Sigmoid colon (tissue), 7 donors: ENCODE results near the gene BOD1. TPM values are rescaled to one million over a fixed set of nuclear protein-coding genes. Genes with fewer than 3 reads are reported as not detected.

ENCODE experiments used
- DNase-seq: peaks from one replicate; pipeline ENCODE4 v3.0.0-alpha.2; 2019
- H3K27ac ChIP-seq, 4 donors: fragments of 200-600 bp; sonication (generic); one replicate each; pipeline ENCODE4 v1.5.1; 2016 to 2019; ENCODE audit warnings: mild to moderate bottlenecking in 1 of 4
- H3K27me3 ChIP-seq, 3 donors: fragments of 200-600 bp; sonication (generic); one replicate each; pipeline ENCODE4 v1.5.1; 2019; ENCODE audit warnings: mild to moderate bottlenecking in 1 of 3
- H3K36me3 ChIP-seq, 4 donors: fragments of 200-600 bp; sonication (generic); one replicate each; pipeline ENCODE4 v1.5.1; 2016 to 2019
- H3K4me1 ChIP-seq, 4 donors: fragments of 200-600 bp; sonication (generic); one replicate each; pipeline ENCODE4 v1.5.1; 2017 to 2019
- H3K4me3 ChIP-seq, 4 donors: fragments of 200-600 bp; sonication (generic); one replicate each; pipeline ENCODE4 v1.5.1; 2017 to 2019; ENCODE audit warnings: mild to moderate bottlenecking in 2 of 4, moderate library complexity in 1 of 4
- H3K9me3 ChIP-seq, 4 donors: fragments of 200-600 bp in 3 of 4; sonication (generic) in 3 of 4; one replicate each; pipeline versions ENCODE4 v1.5.1 to v1.6.1; 2013 to 2019
- EP300 ChIP-seq, 4 donors: sonication (generic); formaldehyde crosslinking; IDR thresholded peaks; one replicate each; pipeline ENCODE4 v1.6.1; 2017; ENCODE audit warnings: antibody characterized with exemption in 4 of 4
- POLR2A ChIP-seq, 2 donors: fragments of 450-650 bp; IDR thresholded peaks; one replicate each; pipeline ENCODE4 v1.6.1; 2016; ENCODE audit warnings: antibody characterized with exemption in 2 of 2, mild to moderate bottlenecking in 2 of 2, moderate library complexity in 2 of 2
- POLR2AphosphoS5 ChIP-seq, 4 donors: sonication (generic); formaldehyde crosslinking; IDR thresholded peaks; one replicate each; pipeline ENCODE4 v1.6.1; 2017; ENCODE audit warnings: antibody characterized with exemption in 4 of 4
- WGBS, 2 donors: extraction: QIAGEN DNeasy Blood & Tissue Kit; methylation state at CpG; one replicate each; pipeline ENCODE4 v1.1.7; 2013; 5-methylcytosine and 5-hydroxymethylcytosine counted together
- intact Hi-C: fragments of 100-400 bp; cut with DNase I; formaldehyde crosslinking; loops from one replicate; pipeline ENCODE4 v1.15.1; 2023
- polyA plus RNA-seq, 3 donors: library from polyadenylated mRNA; stranded (reverse); fragments of 200-250 nt; gene quantifications; one replicate each; pipeline ENCODE4 v1.2.3, GENCODE V29; 2013
- total RNA-seq, 4 donors: library from RNA; depleted of rRNA; stranded (reverse); fragments of >200 nt; gene quantifications; one replicate each; pipeline ENCODE4 v1.1.0, GENCODE V29; 2016
- TF ChIP-seq, protein P1 (sequence below), 4 experiments: fragments of 450-650 bp in 3 of 4; fragments of 200-600 bp in 1 of 4; IDR thresholded peaks; one replicate each; pipeline ENCODE4 v1.5.1; 2016 to 2019; ENCODE audit warnings: antibody characterized with exemption in 4 of 4, mild to moderate bottlenecking in 3 of 4, moderate library complexity in 2 of 4
- donor health status: healthy with polysubstance abuse.
- donor health status: Bipolar disorder and iron deficiency.
- donor health status: healthy.

Gene BOD1
- total and polyA plus RNA-seq, 7 donors: 17.6 to 71.3 (median 39.3) TPM

DNA sequence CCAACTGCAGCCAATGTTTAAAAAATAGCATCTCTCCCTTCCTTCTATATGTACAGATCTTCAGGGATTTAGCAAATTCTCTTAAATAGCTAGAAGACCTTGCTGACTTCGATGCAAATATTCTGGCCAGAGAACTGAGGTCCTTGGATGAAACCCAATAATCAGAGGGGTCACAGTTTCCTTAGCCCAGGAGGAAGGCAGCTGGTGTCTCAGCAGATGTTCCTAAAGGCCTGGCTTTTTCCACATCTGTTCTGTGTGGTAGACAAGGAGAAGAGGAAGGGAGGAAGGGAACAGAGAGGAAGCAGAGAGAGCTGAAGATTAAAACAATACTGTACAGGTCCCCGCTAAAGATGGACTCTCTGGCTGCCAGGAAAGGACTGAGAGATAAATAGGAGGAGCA is 33.1 kb downstream of the BOD1 start:
- Histone ChIP-seq H3K9me3 (peaks cover 0 to 9% (median 7%) of the 10 kb centered on the region in 4 donors), H3K27ac (no peak overlapping the region), H3K4me1 (peaks cover 0 to 9% (median 0%) of the 10 kb centered on the region in 4 donors), H3K36me3 (no peaks in the 10 kb centered on the region), H3K27me3 (no peaks in the 10 kb centered on the region), H3K4me3 (no peak overlapping the region)
- intact Hi-C loops: no loop called here
- TF ChIP-seq EP300 (IDR thresholded peaks at IDR 0.05): no peak
- TF ChIP-seq, protein P1, sequence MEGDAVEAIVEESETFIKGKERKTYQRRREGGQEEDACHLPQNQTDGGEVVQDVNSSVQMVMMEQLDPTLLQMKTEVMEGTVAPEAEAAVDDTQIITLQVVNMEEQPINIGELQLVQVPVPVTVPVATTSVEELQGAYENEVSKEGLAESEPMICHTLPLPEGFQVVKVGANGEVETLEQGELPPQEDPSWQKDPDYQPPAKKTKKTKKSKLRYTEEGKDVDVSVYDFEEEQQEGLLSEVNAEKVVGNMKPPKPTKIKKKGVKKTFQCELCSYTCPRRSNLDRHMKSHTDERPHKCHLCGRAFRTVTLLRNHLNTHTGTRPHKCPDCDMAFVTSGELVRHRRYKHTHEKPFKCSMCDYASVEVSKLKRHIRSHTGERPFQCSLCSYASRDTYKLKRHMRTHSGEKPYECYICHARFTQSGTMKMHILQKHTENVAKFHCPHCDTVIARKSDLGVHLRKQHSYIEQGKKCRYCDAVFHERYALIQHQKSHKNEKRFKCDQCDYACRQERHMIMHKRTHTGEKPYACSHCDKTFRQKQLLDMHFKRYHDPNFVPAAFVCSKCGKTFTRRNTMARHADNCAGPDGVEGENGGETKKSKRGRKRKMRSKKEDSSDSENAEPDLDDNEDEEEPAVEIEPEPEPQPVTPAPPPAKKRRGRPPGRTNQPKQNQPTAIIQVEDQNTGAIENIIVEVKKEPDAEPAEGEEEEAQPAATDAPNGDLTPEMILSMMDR (IDR thresholded peaks at IDR 0.05): no peak
- no peak for TF ChIP-seq POLR2AphosphoS5 (IDR thresholded peaks at IDR 0.05)
- no peak for TF ChIP-seq POLR2A (IDR thresholded peaks at IDR 0.05)
- DNase-seq: no peak
- 61 to 70% methylated on average over 2 of the region's 2 CpGs for WGBS, 2 donors

GRCh38 chr5:173582216-173583111 is 34.0 kb downstream of the BOD1 start:
- peaks cover 0 to 9% (median 0%) of the 10 kb centered on the region in 4 donors for H3K4me1 ChIP-seq
- no peak for TF ChIP-seq EP300 (IDR thresholded peaks at IDR 0.05)
- TF ChIP-seq POLR2AphosphoS5 (IDR thresholded peaks at IDR 0.05): peak in 2 of 4 donors; percentile 22 to 34
- TF ChIP-seq POLR2A (IDR thresholded peaks at IDR 0.05): no peak
- TF ChIP-seq, protein P1 (IDR thresholded peaks at IDR 0.05): no peak
- no peaks in the 10 kb centered on the region for H3K27me3 ChIP-seq
- DNase-seq: no peak
- peaks cover 0 to 9% (median 7%) of the 10 kb centered on the region in 4 donors for H3K9me3 ChIP-seq
- H3K4me3 ChIP-seq: no peak overlapping the region
- intact Hi-C loops: no loop called here
- H3K36me3 ChIP-seq: no peaks in the 10 kb centered on the region
- 73% methylated on average over 12 of the region's 12 CpGs for WGBS, 2 donors
- no peak overlapping the region for H3K27ac ChIP-seq

DNA sequence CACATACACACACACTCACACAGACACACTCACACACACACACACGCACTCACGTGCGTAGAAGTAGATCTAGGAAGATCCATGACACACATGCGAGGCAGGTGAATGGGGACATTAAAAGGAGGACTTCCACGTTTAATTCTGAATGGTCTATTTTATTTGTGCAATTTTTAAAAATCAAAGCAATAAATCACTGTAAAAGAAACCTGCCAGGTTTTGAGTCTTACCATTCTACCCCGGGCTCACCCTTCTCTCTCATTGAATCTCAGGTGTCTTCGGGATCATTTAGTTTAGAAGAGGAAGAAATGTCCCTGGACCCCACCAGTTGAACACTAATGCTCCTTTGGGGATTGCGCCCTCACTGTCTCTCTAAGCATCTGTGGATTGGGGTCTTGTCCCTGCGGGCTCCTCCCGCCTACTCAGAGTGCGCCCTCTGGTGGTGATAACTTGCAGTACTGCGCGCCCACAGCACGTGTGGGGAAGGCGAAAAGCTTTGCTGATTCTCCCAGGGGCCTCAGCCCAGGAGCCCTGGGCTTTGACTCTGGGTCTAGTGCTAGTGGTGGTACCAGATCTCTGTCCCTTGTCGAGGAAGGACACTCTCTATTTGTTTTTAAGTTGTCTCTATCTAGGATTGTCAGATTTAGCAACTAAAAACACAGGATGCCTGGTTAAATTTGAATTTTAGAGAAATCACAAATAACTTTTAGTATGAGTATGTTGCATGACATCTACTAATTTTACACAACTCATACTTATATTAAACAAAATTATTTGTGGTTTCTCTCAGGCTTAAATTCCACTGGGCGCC is 34.8 kb downstream of the BOD1 start:
- Histone ChIP-seq H3K4me3 (no peak overlapping the region), H3K4me1 (peaks cover 0 to 9% (median 0%) of the 10 kb centered on the region in 4 donors), H3K27ac (no peak overlapping the region), H3K9me3 (peaks cover 0 to 9% (median 7%) of the 10 kb centered on the region in 4 donors), H3K36me3 (no peaks in the 10 kb centered on the region), H3K27me3 (no peaks in the 10 kb centered on the region)
- intact Hi-C loops: no loop called here
- TF ChIP-seq, protein P1 (IDR thresholded peaks at IDR 0.05): peak in 3 of 4 experiments; percentile 27 to 43 (median 39)
- TF ChIP-seq POLR2AphosphoS5 (IDR thresholded peaks at IDR 0.05) (no peak), EP300 (IDR thresholded peaks at IDR 0.05) (no peak), POLR2A (IDR thresholded peaks at IDR 0.05) (no peak)
- DNase-seq: no peak
- WGBS, 2 donors: 57 to 61% methylated on average over 17 of the region's 17 CpGs

DNA sequence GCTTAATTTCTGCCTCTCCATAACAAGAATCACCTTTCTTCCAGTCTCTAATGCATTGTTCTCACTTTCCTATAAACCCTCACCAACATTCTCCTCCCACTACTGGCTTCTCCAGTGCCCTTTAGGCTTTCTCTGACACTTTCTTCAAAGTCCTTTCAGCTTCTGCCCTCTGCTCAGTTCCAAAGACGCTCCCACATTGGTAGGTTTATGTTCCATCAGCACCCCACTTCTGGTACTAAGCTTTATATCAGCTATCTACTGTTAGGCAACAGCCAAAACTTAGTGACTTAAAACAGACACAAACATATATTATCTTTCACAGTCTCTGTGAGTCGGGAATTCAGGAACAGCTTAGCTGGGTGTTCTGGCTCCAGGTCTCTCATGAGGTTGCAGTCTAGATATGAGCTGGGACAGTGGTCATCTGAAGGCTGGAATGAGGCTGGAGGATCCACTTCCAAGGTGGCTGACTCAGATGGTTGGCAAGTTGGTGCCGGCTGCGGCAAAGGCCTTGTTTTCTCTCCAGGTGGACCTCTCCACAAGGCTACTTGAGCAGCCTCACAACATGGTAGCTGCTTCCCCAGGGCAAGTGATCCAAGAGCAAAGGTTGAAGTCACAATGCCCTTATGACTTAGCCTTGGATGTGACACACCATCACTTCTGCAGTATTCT is 37.4 kb downstream of the BOD1 start:
- peaks cover 0 to 9% (median 0%) of the 10 kb centered on the region in 4 donors for H3K4me1 ChIP-seq
- TF ChIP-seq EP300 (IDR thresholded peaks at IDR 0.05): no peak
- TF ChIP-seq, protein P1 (IDR thresholded peaks at IDR 0.05): no peak
- TF ChIP-seq POLR2A (IDR thresholded peaks at IDR 0.05): no peak
- TF ChIP-seq POLR2AphosphoS5 (IDR thresholded peaks at IDR 0.05): no peak
- H3K27me3 ChIP-seq: no peaks in the 10 kb centered on the region
- no peak overlapping the region for H3K4me3 ChIP-seq
- H3K36me3 ChIP-seq: no peaks in the 10 kb centered on the region
- H3K27ac ChIP-seq: no peak overlapping the region
- no peak for DNase-seq
- WGBS, 2 donors: 76 to 94% methylated on average over 4 of the region's 4 CpGs
- H3K9me3 ChIP-seq: peaks cover 0 to 8% (median 7%) of the 10 kb centered on the region in 4 donors
- intact Hi-C loops: loop anchor here (10.0 kb wide), 1 partner anchor 244 kb away; no protein-coding TSS in a partner anchor
